HAP-1 (cell line): ENCODE data around the gene SNAP47.

Source experiments
- DNase-seq, 2 experiments: peaks; one replicate each; pipeline ENCODE4 v3.0.0-alpha.2; 2016 to 2020; ENCODE audit warnings: low spot score in 2 of 2
- H3K27me3 ChIP-seq: fragments of 250-450 bp; sonication (Bioruptor Pico); 2 replicates; pipeline ENCODE4 v1.5.1; 2020; ENCODE audit warnings: low read depth, mild to moderate bottlenecking, moderate library complexity
- H3K36me3 ChIP-seq: fragments of 250-450 bp; sonication (Bioruptor Pico); replicated peaks from 2 replicates; pipeline ENCODE4 v1.5.1; 2020; ENCODE audit warnings: mild to moderate bottlenecking
- H3K4me1 ChIP-seq: fragments of 250-450 bp; sonication (Bioruptor Pico); 2 replicates; pipeline ENCODE4 v1.5.1; 2020; ENCODE audit warnings: mild to moderate bottlenecking
- H3K4me3 ChIP-seq: fragments of 250-450 bp; sonication (Bioruptor Pico); 2 replicates; pipeline ENCODE4 v1.5.1; 2020; ENCODE audit warnings: mild to moderate bottlenecking, moderate library complexity
- H3K9me3 ChIP-seq: fragments of 250-450 bp; sonication (Bioruptor Pico); 2 replicates; pipeline ENCODE4 v1.5.1; 2020; ENCODE audit warnings: mild to moderate bottlenecking, moderate library complexity
- in situ Hi-C: fragments of 300-500 bp; cut with MboI; formaldehyde crosslinking; loops from 3 replicates; pipeline ENCODE4 v1.14.3; 2020; ENCODE audit warnings: low sequenced_read_pairs, inconsistent platforms, mixed read lengths

The SNAP47 gene

GRCh38 chr1:227770812-227771211 lies 35.6 kb downstream of the SNAP47 start:
- no peaks in the 10 kb centered on the region for H3K9me3 ChIP-seq
- no peaks in the 10 kb centered on the region for H3K4me1 ChIP-seq
- H3K36me3 ChIP-seq = peaks cover 20% of the 10 kb centered on the region
- no peaks in the 10 kb centered on the region for H3K27me3 ChIP-seq
- no peak overlapping the region for H3K4me3 ChIP-seq
- in situ Hi-C loops = no loop called here
- DNase-seq = no peak

- peaks cover 20% of the 10 kb centered on the region for H3K36me3 ChIP-seq
- H3K4me3 ChIP-seq = no peak overlapping the region
- H3K9me3 ChIP-seq = no peaks in the 10 kb centered on the region
- H3K27me3 ChIP-seq = no peaks in the 10 kb centered on the region
- H3K4me1 ChIP-seq = no peaks in the 10 kb centered on the region
- DNase-seq = no peak
- in situ Hi-C loops = no loop called here
These were observed 36.1 kb downstream of the SNAP47 start for GRCh38 chr1:227771326-227771725.

GRCh38 chr1:227771771-227772170 lies 36.5 kb downstream of the SNAP47 start:
- peaks cover 19% of the 10 kb centered on the region for H3K36me3 ChIP-seq
- H3K4me1 ChIP-seq = no peaks in the 10 kb centered on the region
- in situ Hi-C loops = no loop called here

GRCh38 chr1:227773558-227773957 lies 38.3 kb downstream of the SNAP47 start:
- Histone ChIP-seq H3K4me3 (no peak overlapping the region), H3K36me3 (peaks cover under 1% of the 10 kb centered on the region), H3K9me3 (no peaks in the 10 kb centered on the region), H3K27me3 (no peaks in the 10 kb centered on the region), H3K4me1 (no peaks in the 10 kb centered on the region)
- DNase-seq = no peak
- in situ Hi-C loops = no loop called here

More at GRCh38 chr1:227771771-227772170, 36.5 kb downstream of the SNAP47 start:
- Histone ChIP-seq H3K27me3 (no peaks in the 10 kb centered on the region), H3K9me3 (no peaks in the 10 kb centered on the region), H3K4me3 (no peak overlapping the region)
- DNase-seq = no peak

GRCh38 chr1:227774051-227774731 lies 39.0 kb downstream of the SNAP47 start:
- H3K9me3 ChIP-seq = no peaks in the 10 kb centered on the region
- H3K4me3 ChIP-seq = no peak overlapping the region
- in situ Hi-C loops = no loop called here
- H3K36me3 ChIP-seq = no peaks in the 10 kb centered on the region; the same call in 1 of the 2 replicates
- no peaks in the 10 kb centered on the region for H3K4me1 ChIP-seq
- H3K27me3 ChIP-seq = no peaks in the 10 kb centered on the region
- no peak for DNase-seq

GRCh38 chr1:227774821-227775661 lies 39.8 kb downstream of the SNAP47 start:
- H3K27me3 ChIP-seq = no peaks in the 10 kb centered on the region
- H3K4me1 ChIP-seq = no peaks in the 10 kb centered on the region
- in situ Hi-C loops = no loop called here
- no peak for DNase-seq
- no peak overlapping the region for H3K4me3 ChIP-seq
- H3K36me3 ChIP-seq = no peaks in the 10 kb centered on the region; the same call in 1 of the 2 replicates
- no peaks in the 10 kb centered on the region for H3K9me3 ChIP-seq

GRCh38 chr1:227775841-227776240 lies 40.6 kb downstream of the SNAP47 start:
- no peak for DNase-seq
- H3K27me3 ChIP-seq = no peaks in the 10 kb centered on the region
- H3K4me1 ChIP-seq = no peaks in the 10 kb centered on the region
- H3K36me3 ChIP-seq = no peaks in the 10 kb centered on the region
- no peaks in the 10 kb centered on the region for H3K9me3 ChIP-seq
- in situ Hi-C loops = no loop called here
- H3K4me3 ChIP-seq = no peak overlapping the region

- Histone ChIP-seq H3K9me3 (no peaks in the 10 kb centered on the region), H3K36me3 (no peaks in the 10 kb centered on the region)
These were observed 41.1 kb downstream of the SNAP47 start for GRCh38 chr1:227776331-227776771.

GRCh38 chr1:227777156-227777555 lies 41.9 kb downstream of the SNAP47 start:
- Histone ChIP-seq H3K27me3 (no peaks in the 10 kb centered on the region), H3K36me3 (no peaks in the 10 kb centered on the region), H3K4me3 (no peak overlapping the region), H3K4me1 (no peaks in the 10 kb centered on the region), H3K9me3 (no peaks in the 10 kb centered on the region)
- in situ Hi-C loops = no loop called here
- no peak for DNase-seq

More at GRCh38 chr1:227776331-227776771, 41.1 kb downstream of the SNAP47 start:
- no peak for DNase-seq
- in situ Hi-C loops = no loop called here
- Histone ChIP-seq H3K4me3 (no peak overlapping the region), H3K4me1 (no peaks in the 10 kb centered on the region), H3K27me3 (no peaks in the 10 kb centered on the region)

GRCh38 chr1:227777646-227778045 lies 42.4 kb downstream of the SNAP47 start:
- Histone ChIP-seq H3K9me3 (no peaks in the 10 kb centered on the region), H3K4me3 (no peak overlapping the region), H3K27me3 (no peaks in the 10 kb centered on the region), H3K36me3 (no peaks in the 10 kb centered on the region), H3K4me1 (no peaks in the 10 kb centered on the region)
- in situ Hi-C loops = no loop called here
- DNase-seq = no peak

GRCh38 chr1:227778401-227778947 lies 43.2 kb downstream of the SNAP47 start:
- Histone ChIP-seq H3K36me3 (no peaks in the 10 kb centered on the region), H3K4me3 (no peak overlapping the region), H3K27me3 (no peaks in the 10 kb centered on the region), H3K9me3 (no peaks in the 10 kb centered on the region), H3K4me1 (no peaks in the 10 kb centered on the region)
- no peak for DNase-seq
- in situ Hi-C loops = no loop called here

- H3K9me3 ChIP-seq = no peaks in the 10 kb centered on the region
- in situ Hi-C loops = no loop called here
- no peaks in the 10 kb centered on the region for H3K27me3 ChIP-seq
- no peaks in the 10 kb centered on the region for H3K4me1 ChIP-seq
- H3K36me3 ChIP-seq = no peaks in the 10 kb centered on the region
- DNase-seq = no peak
- no peak overlapping the region for H3K4me3 ChIP-seq
These were observed 43.8 kb downstream of the SNAP47 start for GRCh38 chr1:227779021-227779441.

- Histone ChIP-seq H3K4me1 (no peaks in the 10 kb centered on the region), H3K4me3 (no peak overlapping the region), H3K36me3 (no peaks in the 10 kb centered on the region), H3K27me3 (no peaks in the 10 kb centered on the region), H3K9me3 (no peaks in the 10 kb centered on the region)
- in situ Hi-C loops = no loop called here
- DNase-seq = no peak
These were observed 44.5 kb downstream of the SNAP47 start for GRCh38 chr1:227779685-227780084.
